H1 (cell line): ENCODE measurements around the gene VPS72.

Source experiments
- EP300 ChIP-seq, 2 experiments: IDR thresholded peaks; 1 replicate in 1 of 2; 2 replicates in 1 of 2; pipeline ENCODE4 v1.6.1; 2011 to 2012; ENCODE audit warnings: low read depth in 2 of 2, low read length in 2 of 2, mild to moderate bottlenecking in 2 of 2, borderline replicate concordance in 1 of 2, inconsistent platforms in 1 of 2, moderate library complexity in 1 of 2
- JUN ChIP-seq: IDR thresholded peaks from 2 replicates; pipeline ENCODE4 v1.6.1; 2011; ENCODE audit warnings: low read depth, mild to moderate bottlenecking, improper control_type of control experiment, low read length
- KDM5A ChIP-seq: fragments of 200-600 bp; IDR thresholded peaks from 2 replicates; pipeline ENCODE4 v1.7.1; 2012; ENCODE audit warnings: mild to moderate bottlenecking, low read length, inconsistent platforms, mixed read lengths
- POLR2A ChIP-seq, 2 experiments: IDR thresholded peaks; 1 replicate in 1 of 2; 2 replicates in 1 of 2; pipeline ENCODE4 v1.6.1; 2011; ENCODE audit warnings: low read depth in 2 of 2, low read length in 2 of 2, mild to moderate bottlenecking in 2 of 2; ENCODE audit errors: control extremely low read depth in 1 of 2
- POLR2AphosphoS5 ChIP-seq: IDR thresholded peaks from 2 replicates; pipeline ENCODE4 v1.6.1; 2011; ENCODE audit warnings: low read depth, low read length
- RAD21 ChIP-seq, 2 experiments: IDR thresholded peaks in 1 of 2; conservative IDR thresholded peaks in 1 of 2; 2 replicates each; pipeline ENCODE4 v1.6.1; 2011; ENCODE audit warnings: low read depth in 2 of 2, low read length in 2 of 2, improper control_type of control experiment in 1 of 2, inconsistent platforms in 1 of 2, mild to moderate bottlenecking in 1 of 2, moderate library complexity in 1 of 2
- RNF2 ChIP-seq: fragments of 200-900, 300-1000 bp; sonication (generic); IDR thresholded peaks from 2 replicates; pipeline ENCODE4 v1.7.1; 2016; ENCODE audit warnings: borderline replicate concordance, low read depth, mild to moderate bottlenecking, antibody characterized with exemption, low read length; ENCODE audit not compliant: poor library complexity, severe bottlenecking; ENCODE audit errors: missing control alignments
- SIN3A ChIP-seq, 2 experiments: IDR thresholded peaks in 1 of 2; conservative IDR thresholded peaks in 1 of 2; 2 replicates each; pipeline ENCODE4 v1.6.1; 2011 to 2012; ENCODE audit warnings: low read length in 2 of 2, improper control_type of control experiment in 1 of 2, low read depth in 1 of 2, mild to moderate bottlenecking in 1 of 2

DNA sequence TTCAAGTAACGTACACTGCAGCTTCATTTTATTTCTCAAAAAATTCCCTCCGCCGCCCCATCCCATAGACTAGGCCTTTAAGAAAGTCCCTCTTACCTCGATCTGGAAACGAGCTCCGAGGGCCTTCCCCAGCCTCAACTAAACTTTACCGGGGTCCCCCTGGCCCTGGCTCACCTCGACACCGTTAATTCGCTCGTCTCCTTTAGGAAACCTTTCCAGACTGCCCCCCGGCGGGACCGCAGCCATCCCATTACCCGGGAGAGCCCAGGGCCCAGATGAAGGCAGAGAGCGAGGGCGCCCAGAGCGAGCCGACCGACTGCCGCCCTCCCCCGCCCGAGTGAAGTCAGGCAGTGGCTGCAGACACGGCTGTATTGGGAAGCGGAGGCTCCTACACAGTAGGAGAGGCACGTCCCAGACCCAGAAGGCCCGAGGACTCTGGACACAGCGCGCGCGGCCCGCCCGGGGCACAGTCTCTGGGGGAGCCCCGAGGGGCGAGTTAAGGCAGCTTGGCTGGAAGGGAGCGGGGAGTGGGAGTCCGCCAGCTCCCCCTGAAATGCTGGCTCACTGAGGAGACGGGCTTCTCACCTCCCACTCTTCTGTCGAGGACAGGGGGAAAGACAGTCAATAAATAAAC is 58.2 kb downstream of the VPS72 start:
- no peak for TF ChIP-seq POLR2AphosphoS5
- TF ChIP-seq RAD21 (IDR thresholded peaks at IDR 0.05 in 1 of 2, conservative IDR thresholded peaks at IDR 0.05 in 1 of 2; ENCODE audit: low read depth in 2 of 2, low read length in 2 of 2): no peak
- TF ChIP-seq EP300 (IDR thresholded peaks at IDR 0.05; ENCODE audit: borderline replicate concordance in 1 of 2, low read depth in 2 of 2, low read length in 2 of 2): no peak
- no peak for TF ChIP-seq SIN3A (conservative IDR thresholded peaks at IDR 0.05 in 1 of 2, IDR thresholded peaks at IDR 0.05 in 1 of 2; ENCODE audit: low read depth in 1 of 2, low read length in 2 of 2)
- no peak for TF ChIP-seq KDM5A
- TF ChIP-seq RNF2: no peak
- no peak for TF ChIP-seq POLR2A (IDR thresholded peaks at IDR 0.05; ENCODE audit: control extremely low read depth in 1 of 2, low read depth in 2 of 2, low read length in 2 of 2)
- TF ChIP-seq JUN: no peak
